ENCODE measurements around the gene SPTLC2. TPM values are rescaled to one million over a fixed set of nuclear protein-coding genes. Genes with fewer than 3 reads are reported as not detected.

The SPTLC2 gene
- total and polyA plus RNA-seq, 2 of the 13 experiments (the other 11 are each of a cell fraction or from before 2014, with no cell fraction given): 17.4 to 17.5 TPM

GRCh38 chr14:77615361-77616132, 890 bp downstream of the SPTLC2 start:
- intact Hi-C loops (cut with micrococcal nuclease; ENCODE audit: unreplicated experiment) (no loop called here), in situ Hi-C loops (cut with HindIII; ENCODE audit: extremely low pct_ligation_motif_present, low pct_unique_long_range_greater_than_20kb) (no loop called here)
- Histone ChIP-seq H3K9me3 (ENCODE audit: low read length) (no peaks in the 10 kb centered on the region), H3K4me2 (ENCODE audit: low read depth, low read length) (peak overlapping the region; percentile 77), H2AFZ (ENCODE audit: low read length) (no peak overlapping the region), H3K79me2 (ENCODE audit: insufficient read depth, low read length) (peaks cover 41% of the 10 kb centered on the region), H3K27ac (ENCODE audit: extremely low read length, insufficient read depth, low read length) (peak overlapping the region; percentile 43), H3K4me3 (replicated peaks in 1 of 3; ENCODE audit: insufficient read depth in 1 of 3, low read depth in 2 of 3, low read length in 3 of 3) (peak overlapping the region; percentile 79 to 93 (median 88)), H3K36me3 (replicated peaks in 1 of 2; ENCODE audit: control insufficient read depth in 1 of 2, insufficient read depth in 2 of 2, low read length in 2 of 2) (no peaks in the 10 kb centered on the region), H4K20me1 (ENCODE audit: insufficient read depth, low read length) (no peaks in the 10 kb centered on the region; the same call in 1 of the 2 replicates), H3K4me1 (ENCODE audit: insufficient read depth, low read length) (peaks cover 47% of the 10 kb centered on the region), H3K27me3 (ENCODE audit: control insufficient read depth in 1 of 2, insufficient read depth in 2 of 2, low read length in 2 of 2) (no peaks in the 10 kb centered on the region; a peak in 1 of 5 replicates), H3K9ac (ENCODE audit: insufficient read depth, low read depth, low read length) (peak overlapping the region; percentile 78)
- ChIA-PET POLR2A (interaction anchor here (0.7 kb wide), 1 partner anchor 8 kb away, joined by 3 read pairs; no protein-coding TSS in a partner anchor), CTCF (ENCODE audit: low intra/inter-chr PET ratio, low total read pairs) (no interaction called here)
- TSS peak; percentile 56 for BruUV-seq (replicated peaks)
- ATAC-seq: no peak
- WGBS (ENCODE audit: low lambda C conversion rate): 4% methylated on average over 13 of the region's 16 CpGs
- no peak for DNase-seq (ENCODE audit: low spot score)
- no peak for FAIRE-seq
- no peak for TF ChIP-seq ARID2 (CRISPR knock-in tag; IDR thresholded peaks at IDR 0.05; ENCODE audit: borderline replicate concordance)
- no peak for TF ChIP-seq SIX1 (CRISPR knock-in tag; IDR thresholded peaks at IDR 0.05; ENCODE audit: borderline replicate concordance)
- TF ChIP-seq KAT7 (CRISPR knock-in tag; IDR thresholded peaks at IDR 0.05; ENCODE audit: borderline replicate concordance): no peak
- TF ChIP-seq MED1 (CRISPR knock-in tag; IDR thresholded peaks at IDR 0.05): 0 out of 2 replicates have a peak, but pooled peaks have one; percentile 13
- TF ChIP-seq ZNF484 (CRISPR knock-in tag; IDR thresholded peaks at IDR 0.05; ENCODE audit: borderline replicate concordance, low read depth): no peak
- TF ChIP-seq ZSCAN21 (CRISPR knock-in tag; IDR thresholded peaks at IDR 0.05; ENCODE audit: borderline replicate concordance): no peak
- no peak for TF ChIP-seq BHLHE40 (IDR thresholded peaks at IDR 0.05; ENCODE audit: low read length)
- TF ChIP-seq BCL6 (CRISPR knock-in tag; IDR thresholded peaks at IDR 0.05): peak; percentile 52
- TF ChIP-seq ZNF431 (CRISPR knock-in tag; IDR thresholded peaks at IDR 0.05; ENCODE audit: borderline replicate concordance, low read depth): no peak
- TF ChIP-seq PCBP2 (optimal IDR thresholded peaks at IDR 0.05; ENCODE audit: low read depth, low read length, poor library complexity, severe bottlenecking): no peak
- 0 out of 2 replicates have a peak, but pooled peaks have one; percentile 0 for TF ChIP-seq TFE3 (CRISPR knock-in tag; IDR thresholded peaks at IDR 0.05)
- no peak for TF ChIP-seq CENPBD1 (CRISPR knock-in tag; IDR thresholded peaks at IDR 0.05; ENCODE audit: borderline replicate concordance, low read depth)
- 0 out of 2 replicates have a peak, but pooled peaks have one; percentile 22 for TF ChIP-seq ZBTB37 (CRISPR knock-in tag; IDR thresholded peaks at IDR 0.05)
- TF ChIP-seq ZNF740 (CRISPR knock-in tag; IDR thresholded peaks at IDR 0.05): no peak
- no peak for TF ChIP-seq ZSCAN12 (CRISPR knock-in tag; IDR thresholded peaks at IDR 0.05)
- TF ChIP-seq NFYB (CRISPR knock-in tag; IDR thresholded peaks at IDR 0.05): no peak
- TF ChIP-seq ZNF761 (CRISPR knock-in tag; conservative IDR thresholded peaks at IDR 0.05): no peak
- TF ChIP-seq HDAC2 (CRISPR knock-in tag; IDR thresholded peaks at IDR 0.05): no peak
